Heart left ventricle (tissue), 16 donors: ENCODE results near the gene RANBP17. TPM values are rescaled to one million over a fixed set of nuclear protein-coding genes. Genes with fewer than 3 reads are reported as not detected.

ENCODE experiments used
- ATAC-seq, 4 donors: fragments of 200-7000 bp; cut with Tn5 transposase; one replicate each; pipeline ENCODE4 v1.9.1; 2020 to 2022; ENCODE audit warnings: moderate library complexity in 4 of 4, mild to moderate bottlenecking in 3 of 4, moderate number of reproducible peaks in 1 of 4
- DNase-seq, 5 donors: peaks; one replicate each; pipeline ENCODE4 v3.0.0-alpha.2; 2020
- H3K27ac ChIP-seq, 12 donors: fragments of 200-600 bp; sonication (generic) in 4 of 12; one replicate each; pipeline versions ENCODE4 v1.5.0 to v1.8.0; 2016 to 2022; ENCODE audit warnings: mild to moderate bottlenecking in 2 of 12
- H3K27me3 ChIP-seq, 9 donors: fragments of 200-600 bp; sonication (generic) in 2 of 9; one replicate each; pipeline versions ENCODE4 v1.5.1 to v1.8.0; 2016 to 2022; ENCODE audit warnings: mild to moderate bottlenecking in 3 of 9
- H3K36me3 ChIP-seq, 9 donors: fragments of 200-600 bp; sonication (generic) in 2 of 9; one replicate each; pipeline versions ENCODE4 v1.5.0 to v1.8.0; 2018 to 2022; ENCODE audit warnings: mild to moderate bottlenecking in 2 of 9
- H3K4me1 ChIP-seq, 12 donors: fragments of 200-600 bp; sonication (generic) in 4 of 12; one replicate each; pipeline versions ENCODE4 v1.5.0 to v1.8.0; 2016 to 2022; ENCODE audit warnings: mild to moderate bottlenecking in 3 of 12
- H3K4me3 ChIP-seq, 12 donors: fragments of 200-600 bp; sonication (generic) in 4 of 12; one replicate each; pipeline versions ENCODE4 v1.5.0 to v1.8.0; 2017 to 2022; ENCODE audit warnings: mild to moderate bottlenecking in 9 of 12, moderate library complexity in 4 of 12
- H3K9me3 ChIP-seq, 12 donors: fragments of 200-600 bp; sonication (generic) in 4 of 12; one replicate each; pipeline versions ENCODE4 v1.5.0 to v1.8.0; 2016 to 2022; ENCODE audit warnings: mild to moderate bottlenecking in 1 of 12
- POLR2A ChIP-seq, 2 donors: fragments of 450-650 bp; IDR thresholded peaks; one replicate each; pipeline ENCODE4 v1.6.1; 2017; ENCODE audit warnings: antibody characterized with exemption in 2 of 2, mild to moderate bottlenecking in 2 of 2, moderate library complexity in 2 of 2
- WGBS, 4 donors: extraction: QIAGEN DNeasy Blood & Tissue Kit in 2 of 4; methylation state at CpG; one replicate each; pipeline versions ENCODE4 v1.1.5 to v1.1.7; 2013 to 2018; 5-methylcytosine and 5-hydroxymethylcytosine counted together
- intact Hi-C, 10 donors: fragments of 100-400 bp; cut with DNase I; formaldehyde crosslinking; loops; one replicate each; pipeline versions ENCODE4 v1.11.1 to v1.14.2; 2022
- polyA plus RNA-seq, 2 donors: library from polyadenylated mRNA; stranded (reverse); fragments of 200-250 nt; gene quantifications; one replicate each; pipeline ENCODE4 v1.2.3, GENCODE V29; 2013
- total RNA-seq, 9 donors: library from RNA; depleted of rRNA in 2 of 9; stranded (reverse); fragments of >200 nt in 2 of 9; fragmentation: NEBNext Ultra II Directional in 3 of 9; extraction: Animal tissue kit (Norgen Biotek cat#: 25700) in 3 of 9; gene quantifications; one replicate each; pipeline versions ENCODE4 v1.1.0 to v1.2.4, GENCODE V29; 2016 to 2023
- TF ChIP-seq, protein P1 (sequence below), 12 donors: fragments of 200-600 bp; sonication (generic) in 4 of 12; IDR thresholded peaks; one replicate each; pipeline versions ENCODE4 v1.5.0 to v1.8.0; 2018 to 2022; ENCODE audit warnings: antibody characterized with exemption in 12 of 12, mild to moderate bottlenecking in 5 of 12
- donor health status: ischemic (EF 13 %, LVEDD 7.1; RV severe dilation, severe dysfunction).
- donor health status: healthy with polysubstance abuse.
- donor health status: DM: no; HTN: yes; CAD: no.
- donor health status: DM: no; HTN: no; CAD: no.
- donor health status: ischemic (EF 25% LVEDD 6.9; RV normal size, moderate dysfunction).
- donor health status: ischemic (EF 25% LVEDD 5.7; RV mildly dilated, moderate dysfunction).
- donor health status: healthy.
- donor health status: DM: yes; HTN: yes; CAD: no.
- donor health status: ischemic (EF 35%, LVEDD 5.7; RV mildly dilated, moderate dysfunction).
- donor health status: nonischemic (EF 11% LVEDD 7.7; RV severe dilation, severe dysfunction).
- donor health status: DM: yes; HTN: yes; CAD: no.
- donor health status: PGD.
- donor health status: ischemic (EF 29% LVEDD 5.4; RV normal size, mild dysfunction).
- donor health status: nonischemic (EF 23%, LVEDD 6.1; RV moderate dilation, normal function).

RANBP17 gene
- total and polyA plus RNA-seq, 11 donors: 0.65 to 11.5 (median 3.7) TPM

DNA sequence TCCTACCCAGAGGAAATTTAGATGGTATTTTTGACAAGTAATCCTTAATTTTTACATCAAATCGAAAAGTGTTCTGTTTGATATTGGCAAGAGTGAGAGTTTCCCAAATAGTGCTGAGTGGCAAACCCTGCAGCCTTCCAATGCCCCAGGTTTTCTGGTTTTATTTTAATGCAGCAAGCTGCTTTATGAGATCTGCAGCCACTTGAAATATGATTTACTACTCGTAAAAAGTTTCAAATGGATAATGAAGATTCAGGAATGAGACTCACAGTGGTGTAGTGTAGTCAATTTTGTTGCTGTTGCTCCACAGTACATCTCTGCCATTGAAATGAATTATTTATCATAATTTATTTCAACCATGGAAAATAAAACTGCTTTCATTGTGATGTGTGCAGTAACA is 423.6 kb downstream of the RANBP17 start:
- intact Hi-C loops: no loop called here
- no peaks in the 10 kb centered on the region for H3K36me3 ChIP-seq
- DNase-seq: no peak

DNA sequence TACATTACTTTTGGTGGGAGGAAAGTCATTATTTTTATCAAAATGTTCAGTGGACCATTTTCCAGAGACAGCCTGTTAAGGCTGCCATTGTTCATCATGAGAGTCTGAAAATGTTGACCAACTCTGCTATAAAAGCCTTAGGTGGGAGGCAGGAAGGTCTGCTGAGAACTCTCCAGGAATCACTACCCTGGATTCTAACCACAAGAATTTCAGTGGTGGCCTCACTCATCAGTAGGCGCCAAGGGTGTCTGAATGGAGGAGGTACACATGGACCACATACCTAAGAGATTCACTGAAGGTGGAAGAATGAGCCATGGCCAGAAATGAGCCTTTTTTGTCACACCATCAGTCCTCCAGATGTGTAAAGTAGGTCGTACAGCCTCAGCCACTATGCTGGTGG is 426.2 kb downstream of the RANBP17 start:
- 92 to 100% (median 95%) methylated on average over 2 of the region's 2 CpGs for WGBS, 4 donors
- intact Hi-C loops: no loop called here
- no peak overlapping the region for H3K27ac ChIP-seq
- TF ChIP-seq, protein P1, sequence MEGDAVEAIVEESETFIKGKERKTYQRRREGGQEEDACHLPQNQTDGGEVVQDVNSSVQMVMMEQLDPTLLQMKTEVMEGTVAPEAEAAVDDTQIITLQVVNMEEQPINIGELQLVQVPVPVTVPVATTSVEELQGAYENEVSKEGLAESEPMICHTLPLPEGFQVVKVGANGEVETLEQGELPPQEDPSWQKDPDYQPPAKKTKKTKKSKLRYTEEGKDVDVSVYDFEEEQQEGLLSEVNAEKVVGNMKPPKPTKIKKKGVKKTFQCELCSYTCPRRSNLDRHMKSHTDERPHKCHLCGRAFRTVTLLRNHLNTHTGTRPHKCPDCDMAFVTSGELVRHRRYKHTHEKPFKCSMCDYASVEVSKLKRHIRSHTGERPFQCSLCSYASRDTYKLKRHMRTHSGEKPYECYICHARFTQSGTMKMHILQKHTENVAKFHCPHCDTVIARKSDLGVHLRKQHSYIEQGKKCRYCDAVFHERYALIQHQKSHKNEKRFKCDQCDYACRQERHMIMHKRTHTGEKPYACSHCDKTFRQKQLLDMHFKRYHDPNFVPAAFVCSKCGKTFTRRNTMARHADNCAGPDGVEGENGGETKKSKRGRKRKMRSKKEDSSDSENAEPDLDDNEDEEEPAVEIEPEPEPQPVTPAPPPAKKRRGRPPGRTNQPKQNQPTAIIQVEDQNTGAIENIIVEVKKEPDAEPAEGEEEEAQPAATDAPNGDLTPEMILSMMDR (IDR thresholded peaks at IDR 0.05): no peak
- no peak for TF ChIP-seq POLR2A (IDR thresholded peaks at IDR 0.05)
- H3K4me3 ChIP-seq: no peak overlapping the region
- H3K36me3 ChIP-seq: no peaks in the 10 kb centered on the region
- no peaks in the 10 kb centered on the region for H3K9me3 ChIP-seq
- H3K4me1 ChIP-seq: no peaks in the 10 kb centered on the region
- H3K27me3 ChIP-seq: no peaks in the 10 kb centered on the region
- DNase-seq (no peak), ATAC-seq (no peak)

More for the DNA sequence above, 423.6 kb downstream of the RANBP17 start:
- no peak overlapping the region for H3K4me3 ChIP-seq
- H3K27ac ChIP-seq: no peak overlapping the region
- whole genome bisulfite sequencing, 4 donors: 63 to 95% (median 91%) methylated on average over 2 of the region's 2 CpGs
- H3K9me3 ChIP-seq: no peaks in the 10 kb centered on the region
- TF ChIP-seq, protein P1 (IDR thresholded peaks at IDR 0.05): no peak
- no peak for TF ChIP-seq POLR2A (IDR thresholded peaks at IDR 0.05)
- H3K27me3 ChIP-seq: no peaks in the 10 kb centered on the region
- ATAC-seq: no peak
- H3K4me1 ChIP-seq: no peaks in the 10 kb centered on the region

DNA sequence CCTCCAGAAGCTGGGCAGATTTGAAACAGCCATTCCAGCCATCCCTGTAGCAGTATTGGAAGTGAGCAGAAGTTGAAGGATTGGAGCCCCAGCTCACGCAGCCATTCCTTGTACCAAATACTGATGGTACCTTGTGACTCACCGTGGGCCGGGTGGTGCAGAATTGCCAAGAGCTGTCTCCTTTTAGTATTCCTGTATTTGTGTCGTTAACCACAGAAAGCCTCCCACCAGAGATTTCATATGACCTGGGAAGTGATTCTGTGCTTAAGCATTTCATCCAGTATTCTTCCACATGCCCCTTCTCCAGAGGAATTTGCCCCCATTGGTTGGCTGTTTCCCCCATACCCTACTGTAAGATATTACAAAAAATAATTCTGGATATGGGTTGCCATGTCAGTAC is 429.6 kb downstream of the RANBP17 start:
- H3K4me1 ChIP-seq: no peaks in the 10 kb centered on the region
- H3K4me3 ChIP-seq: no peak overlapping the region
- intact Hi-C loops: no loop called here
- TF ChIP-seq, protein P1 (IDR thresholded peaks at IDR 0.05): no peak
- no peak for TF ChIP-seq POLR2A (IDR thresholded peaks at IDR 0.05)
- H3K27ac ChIP-seq: no peak overlapping the region
- no peaks in the 10 kb centered on the region for H3K9me3 ChIP-seq
- ATAC-seq (no peak), DNase-seq (no peak)
- no peaks in the 10 kb centered on the region for H3K27me3 ChIP-seq
- H3K36me3 ChIP-seq: no peaks in the 10 kb centered on the region
- WGBS, 4 donors: 95 to 98% (median 97%) methylated on average over 4 of the region's 4 CpGs

DNA sequence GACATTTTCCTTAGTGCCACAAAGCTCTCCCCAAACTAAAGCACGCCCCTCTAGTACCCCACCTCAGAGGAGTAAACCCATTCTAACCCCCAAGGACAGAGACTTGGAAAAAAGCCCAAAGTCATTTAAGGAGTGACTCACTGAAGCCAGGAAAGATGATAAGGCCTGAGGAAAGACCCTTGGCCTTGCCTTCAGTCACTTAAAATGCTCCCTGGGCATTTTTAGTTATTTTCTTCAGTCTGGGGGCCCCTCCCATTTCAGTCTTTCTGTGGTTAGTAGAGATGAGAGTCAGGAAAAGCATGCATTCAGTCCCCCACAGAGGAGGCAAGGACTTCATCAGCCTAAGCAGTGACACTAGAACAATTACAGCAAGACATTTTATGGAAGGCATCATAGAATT is 433.5 kb downstream of the RANBP17 start:
- ATAC-seq: no peak
- intact Hi-C loops: no loop called here
- H3K4me1 ChIP-seq: no peaks in the 10 kb centered on the region
- no peaks in the 10 kb centered on the region for H3K9me3 ChIP-seq
- H3K27me3 ChIP-seq: no peaks in the 10 kb centered on the region
- no peak for DNase-seq
- 55 to 74% (median 63%) methylated on average over 1 of the region's 1 CpG for whole genome bisulfite sequencing, 4 donors
- H3K27ac ChIP-seq: no peak overlapping the region
- H3K4me3 ChIP-seq: no peak overlapping the region
- peaks cover 0 to 2% (median 0%) of the 10 kb centered on the region in 9 donors for H3K36me3 ChIP-seq
- TF ChIP-seq POLR2A (IDR thresholded peaks at IDR 0.05): no peak
- TF ChIP-seq, protein P1 (IDR thresholded peaks at IDR 0.05): no peak
